GM12891 (cell line): ENCODE measurements around the gene PDPK1.

ENCODE experiments used
- POLR2A ChIP-seq: IDR thresholded peaks from 2 replicates; pipeline ENCODE4 v1.6.1; 2011; ENCODE audit warnings: low read depth, low read length, control low read depth
- POLR2AphosphoS5 ChIP-seq: IDR thresholded peaks from 2 replicates; pipeline ENCODE4 v1.6.1; 2011; ENCODE audit warnings: low read depth, low read length, control low read depth
- SPI1 ChIP-seq: IDR thresholded peaks from 2 replicates; pipeline ENCODE4 v1.6.1; 2011; ENCODE audit warnings: low read depth, low read length, control low read depth
- TAF1 ChIP-seq: IDR thresholded peaks from 2 replicates; pipeline ENCODE4 v1.6.1; 2011; ENCODE audit warnings: low read depth, low read length, control low read depth

DNA sequence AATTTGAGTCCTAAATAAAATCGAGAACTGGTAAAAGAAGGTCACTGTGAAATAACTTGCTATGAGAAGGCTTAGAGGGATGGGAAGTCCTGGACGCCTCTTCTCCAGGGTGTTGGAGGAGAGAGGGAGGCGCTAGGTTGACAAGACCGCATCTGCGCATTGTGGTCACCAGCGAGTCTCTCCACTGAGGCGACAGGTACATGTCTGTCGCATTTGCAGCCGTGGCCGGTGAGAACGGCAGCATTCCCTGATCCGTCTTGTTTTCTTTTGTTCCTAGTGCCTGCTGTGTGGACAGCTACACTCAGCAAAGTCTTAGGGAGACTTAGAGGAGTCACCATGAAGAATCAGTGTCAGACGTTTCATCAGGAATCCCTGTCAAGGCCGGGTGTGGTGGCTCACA lies 32.1 kb upstream of the PDPK1 start:
- TF ChIP-seq POLR2AphosphoS5 (no peak), POLR2A (no peak), TAF1 (no peak), SPI1 (no peak)
